Gastroesophageal sphincter (tissue), 4 donors: Measurements from ENCODE around the gene SBDS. TPM values are rescaled to one million over a fixed set of nuclear protein-coding genes. Genes with fewer than 3 reads are reported as not detected.
"Not testable (repeated sequence)": the region's sequence is repeated elsewhere in the genome, so short reads cannot be mapped to it uniquely, and the experiment has no call there.

Experiments used
- ATAC-seq: fragments of 150-250 bp; one replicate; pipeline ENCODE4 v1.9.1; 2016; ENCODE audit warnings: mild to moderate bottlenecking, moderate library complexity
- H3K27ac ChIP-seq, 4 donors: fragments of 200-600 bp; sonication (generic) in 3 of 4; 1 replicate in 3 of 4; 2 replicates in 1 of 4; pipeline ENCODE4 v1.5.1; 2016 to 2019
- H3K27me3 ChIP-seq: fragments of 200-600 bp; sonication (generic); one replicate; pipeline ENCODE4 v1.5.1; 2019
- H3K36me3 ChIP-seq, 2 donors: fragments of 200-600 bp; sonication (generic); one replicate each; pipeline ENCODE4 v1.5.1; 2019; ENCODE audit warnings: control low read depth in 1 of 2
- H3K4me1 ChIP-seq, 3 donors: fragments of 200-600 bp; sonication (generic); 1 replicate in 2 of 3; 2 replicates in 1 of 3; pipeline ENCODE4 v1.5.1; 2016 to 2019; ENCODE audit warnings: control low read depth in 2 of 3
- H3K4me3 ChIP-seq, 2 donors: fragments of 200-600 bp; sonication (generic); one replicate each; pipeline ENCODE4 v1.5.1; 2019; ENCODE audit warnings: mild to moderate bottlenecking in 1 of 2, moderate library complexity in 1 of 2
- H3K9me3 ChIP-seq, 3 donors: fragments of 200-600 bp; sonication (generic); one replicate each; pipeline ENCODE4 v1.5.1; 2017 to 2019; ENCODE audit warnings: control low read depth in 2 of 3
- CTCF ChIP-seq, 4 experiments: fragments of 200-600 bp in 2 of 4; fragments of 450-650 bp in 2 of 4; sonication (generic) in 1 of 4; IDR thresholded peaks; one replicate each; pipeline ENCODE4 v1.5.1; 2017 to 2019; ENCODE audit warnings: antibody characterized with exemption in 4 of 4, mild to moderate bottlenecking in 2 of 4, moderate library complexity in 2 of 4
- EP300 ChIP-seq: sonication (generic); formaldehyde crosslinking; IDR thresholded peaks from one replicate; pipeline ENCODE4 v1.6.1; 2017; ENCODE audit warnings: antibody characterized with exemption, mild to moderate bottlenecking
- POLR2A ChIP-seq, 2 donors: fragments of 450-650 bp; IDR thresholded peaks; one replicate each; pipeline ENCODE4 v1.6.1; 2017; ENCODE audit warnings: antibody characterized with exemption in 2 of 2, mild to moderate bottlenecking in 2 of 2, moderate library complexity in 1 of 2
- POLR2AphosphoS5 ChIP-seq: sonication (generic); formaldehyde crosslinking; IDR thresholded peaks from one replicate; pipeline ENCODE4 v1.6.1; 2017; ENCODE audit warnings: antibody characterized with exemption
- WGBS, 2 donors: methylation state at CpG; one replicate each; pipeline ENCODE4 v1.1.5; 2018; ENCODE audit warnings: low coverage in 1 of 2; 5-methylcytosine and 5-hydroxymethylcytosine counted together
- total RNA-seq, 4 donors: library from RNA; depleted of rRNA; stranded (reverse); fragments of >200 nt; gene quantifications; one replicate each; pipeline ENCODE4 v1.1.0, GENCODE V29; 2016

Gene SBDS
- total RNA-seq = 100 to 1,000 TPM; 210 to 340 (median 304) TPM

- H3K27me3 ChIP-seq, H3K9me3 ChIP-seq: not testable (repeated sequence)
- H3K27ac ChIP-seq = peak within 1 kb of the TSS; percentile 98 to 100 (median 100)
- H3K4me3 ChIP-seq = peak within 1 kb of the TSS; percentile 71 to 90
- peak; percentile 86 for ATAC-seq
- peak; percentile 99 for TF ChIP-seq POLR2A (IDR thresholded peaks at IDR 0.05)
- peak; percentile 99 for TF ChIP-seq POLR2AphosphoS5
- TF ChIP-seq CTCF (IDR thresholded peaks at IDR 0.05) = peak in 1 of 4 experiments; percentile 15
- peaks cover 5 to 42% (median 15%) of the 10 kb centered on the region in 3 donors for H3K4me1 ChIP-seq
- WGBS, 2 donors = 0% methylated on average over 23 to 28 of the region's 59 CpGs
- H3K36me3 ChIP-seq = peaks cover 7 to 53% of the 10 kb centered on the region in 2 donors
Observed at GRCh38 chr7:66995050-66995776, at the start of gene SBDS. Gene SBDS, minus strand, starts transcription at chr7:66995586. Its CDS starts 169 bp downstream, at chr7:66995417.

GRCh38 chr7:67043559-67043930 lies 48.2 kb upstream of the SBDS start:
- TF ChIP-seq POLR2AphosphoS5 = peak; percentile 13
- H3K27me3 ChIP-seq, H3K4me3 ChIP-seq, H3K9me3 ChIP-seq, ATAC-seq, H3K36me3 ChIP-seq: not testable (repeated sequence)
- Histone ChIP-seq H3K4me1 (peaks cover 3 to 25% (median 4%) of the 10 kb centered on the region in 3 donors), H3K27ac (peak overlapping the region; percentile 16 to 70 (median 68))
- 42 to 54% methylated on average over 4 of the region's 4 CpGs for WGBS, 2 donors

- Histone ChIP-seq H3K4me1 (peaks cover 3 to 25% (median 4%) of the 10 kb centered on the region in 3 donors), H3K27ac (peak overlapping the region; percentile 16 to 70 (median 68))
- H3K36me3 ChIP-seq, H3K27me3 ChIP-seq, H3K4me3 ChIP-seq, H3K9me3 ChIP-seq: not testable (repeated sequence)
- TF ChIP-seq POLR2AphosphoS5 = peak; percentile 33
- 50 to 53% methylated on average over 2 to 5 of the region's 5 CpGs for WGBS, 2 donors
- ATAC-seq = peak; percentile 69
Observed at GRCh38 chr7:67042781-67043558, 47.6 kb upstream of the SBDS start.

- WGBS, 2 donors = 29 to 46% methylated on average over 2 of the region's 2 CpGs
- H3K27ac ChIP-seq, H3K27me3 ChIP-seq, H3K4me3 ChIP-seq, H3K36me3 ChIP-seq, ATAC-seq, H3K9me3 ChIP-seq: not testable (repeated sequence)
- TF ChIP-seq CTCF (IDR thresholded peaks at IDR 0.05) = peak in 1 of 4 experiments; percentile 41
- peaks cover 3 to 25% (median 4%) of the 10 kb centered on the region in 3 donors for H3K4me1 ChIP-seq
Observed at GRCh38 chr7:67040832-67041231, 45.4 kb upstream of the SBDS start.

- H3K27ac ChIP-seq, H3K4me3 ChIP-seq, H3K27me3 ChIP-seq, H3K4me1 ChIP-seq, H3K9me3 ChIP-seq: not testable (repeated sequence)
- ATAC-seq = peak; percentile 41
- WGBS, 2 donors = 68 to 80% methylated on average over 2 to 4 of the region's 10 CpGs
- H3K36me3 ChIP-seq = peaks cover 0 to 25% of the 10 kb centered on the region in 2 donors
Observed at GRCh38 chr7:67036432-67037395, 41.3 kb upstream of the SBDS start.

- TF ChIP-seq CTCF (IDR thresholded peaks at IDR 0.05) (no peak), POLR2AphosphoS5 (no peak), POLR2A (IDR thresholded peaks at IDR 0.05) (no peak), EP300 (no peak)
- 89% methylated on average over 5 of the region's 5 CpGs; no CpG with 5 or more reads in 1 of the 2 donors for WGBS, 2 donors
Observed at GRCh38 chr7:67033251-67033650, 37.9 kb upstream of the SBDS start.

GRCh38 chr7:67031685-67032084 lies 36.3 kb upstream of the SBDS start:
- H3K36me3 ChIP-seq = peaks cover 0 to 56% of the 10 kb centered on the region in 2 donors
- H3K4me1 ChIP-seq, ATAC-seq, H3K27ac ChIP-seq, H3K9me3 ChIP-seq, H3K4me3 ChIP-seq, H3K27me3 ChIP-seq: not testable (repeated sequence)
- WGBS, 2 donors = 63 to 100% methylated on average over 1 of the region's 2 CpGs

More at GRCh38 chr7:67033251-67033650, 37.9 kb upstream of the SBDS start:
- Histone ChIP-seq H3K27me3 (no peaks in the 10 kb centered on the region), H3K36me3 (peaks cover 0 to 45% of the 10 kb centered on the region in 2 donors), H3K9me3 (no peaks in the 10 kb centered on the region), H3K27ac (no peak overlapping the region), H3K4me1 (no peaks in the 10 kb centered on the region), H3K4me3 (no peak overlapping the region)
- ATAC-seq = no peak

GRCh38 chr7:67025459-67025858 lies 30.1 kb upstream of the SBDS start:
- H3K4me3 ChIP-seq, H3K9me3 ChIP-seq, ATAC-seq, H3K27ac ChIP-seq, H3K27me3 ChIP-seq: not testable (repeated sequence)
- 73% methylated on average over 1 of the region's 1 CpG; no CpG with 5 or more reads in 1 of the 2 donors for WGBS, 2 donors
- Histone ChIP-seq H3K4me1 (peaks cover 0 to 17% (median 0%) of the 10 kb centered on the region in 3 donors), H3K36me3 (peaks cover 0 to 90% of the 10 kb centered on the region in 2 donors)
